ENCODE data around the gene LDLRAD4.

Gene LDLRAD4

GRCh38 chr18:13447621-13448334, 229.2 kb downstream of the LDLRAD4 start:
- DNase-seq (ENCODE audit: low read depth) = no peak

DNA sequence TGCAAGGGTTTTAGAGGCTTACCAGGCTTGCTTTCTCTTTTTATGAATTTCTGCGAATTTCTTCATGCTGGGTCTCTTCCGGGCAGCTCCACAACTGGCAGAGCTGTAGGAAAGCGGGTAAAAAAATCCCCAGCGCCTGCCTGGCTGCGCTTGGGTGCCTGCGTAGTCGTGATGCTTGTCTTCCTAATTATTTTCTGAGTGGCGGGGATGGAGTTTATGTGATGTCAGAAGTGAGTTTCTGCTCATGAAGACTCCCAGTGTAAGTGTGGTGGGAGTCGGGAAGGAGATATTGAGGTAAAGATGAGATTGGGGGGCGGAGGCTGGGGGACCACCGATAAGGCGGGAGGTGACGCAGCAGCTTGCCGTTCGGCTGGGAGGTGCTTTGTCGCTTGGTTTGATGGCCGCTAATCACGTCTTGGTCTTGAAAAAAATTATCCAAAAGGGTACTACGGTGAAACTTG, 229.8 kb downstream of the LDLRAD4 start:
- no peak for DNase-seq (ENCODE audit: low read depth)

GRCh38 chr18:13449651-13450050, 231.1 kb downstream of the LDLRAD4 start:
- DNase-seq (ENCODE audit: low read depth) = no peak

DNA sequence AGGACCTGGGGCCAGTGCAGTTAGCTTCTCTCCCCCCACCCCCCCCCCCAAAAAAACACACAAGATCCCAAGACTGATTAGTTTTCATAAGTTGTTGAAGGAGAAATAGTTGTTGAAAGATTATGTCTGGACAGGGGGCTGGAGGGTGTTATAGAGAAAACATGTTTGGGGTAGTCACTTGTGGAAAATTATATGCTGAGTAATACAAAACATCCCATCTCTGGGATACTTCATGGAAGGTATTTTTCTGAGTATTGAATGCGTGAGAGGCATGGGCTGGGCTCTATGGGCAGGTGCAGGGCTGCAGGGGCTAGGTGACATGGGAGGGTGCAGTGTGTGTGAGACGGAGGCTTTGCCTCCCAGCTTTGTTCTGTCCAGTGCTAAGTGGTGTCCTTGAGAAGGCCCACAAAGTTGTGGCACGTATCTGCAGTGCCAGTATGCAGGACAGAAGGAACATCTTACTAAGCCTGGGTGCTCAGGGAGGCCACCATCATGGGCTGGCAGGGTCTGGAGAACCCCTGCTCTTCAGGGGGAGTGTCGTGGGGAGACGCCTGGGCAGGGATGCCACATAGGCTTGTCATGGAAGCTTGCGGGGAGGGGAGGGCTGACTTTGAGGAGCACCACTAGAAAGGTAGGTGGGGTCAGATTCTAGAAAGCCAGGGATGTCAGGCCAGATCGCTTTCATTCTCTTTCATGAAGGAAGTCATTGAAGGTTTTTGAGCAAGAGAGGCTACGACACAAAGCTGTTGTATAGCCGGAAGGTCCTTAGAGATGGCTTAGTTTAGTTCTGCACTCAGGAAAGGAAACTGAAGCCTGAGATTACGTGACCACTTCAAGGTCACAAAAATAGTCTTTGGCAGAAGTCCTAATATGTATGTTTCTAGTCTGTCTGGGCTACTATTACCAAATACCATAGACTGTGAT, 232.0 kb downstream of the LDLRAD4 start:
- no peak for DNase-seq (ENCODE audit: low read depth)

DNA sequence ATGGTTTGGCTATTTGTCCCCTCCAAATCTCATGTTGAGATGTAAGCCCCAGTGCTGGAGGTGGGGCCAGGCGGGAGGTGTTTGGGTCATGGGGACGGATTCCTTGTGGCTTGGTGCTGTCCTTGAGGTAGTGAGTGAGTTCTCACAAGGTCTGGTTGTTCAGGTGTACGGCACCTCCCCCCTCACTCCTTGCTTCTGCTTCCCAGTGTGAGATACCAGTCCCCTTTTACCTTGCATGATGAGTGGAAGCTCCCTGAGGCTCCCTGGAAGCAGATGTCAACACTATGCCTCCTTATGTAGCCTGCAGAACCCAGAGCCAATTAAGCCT, 232.6 kb downstream of the LDLRAD4 start:
- DNase-seq (ENCODE audit: low read depth) = no peak

DNA sequence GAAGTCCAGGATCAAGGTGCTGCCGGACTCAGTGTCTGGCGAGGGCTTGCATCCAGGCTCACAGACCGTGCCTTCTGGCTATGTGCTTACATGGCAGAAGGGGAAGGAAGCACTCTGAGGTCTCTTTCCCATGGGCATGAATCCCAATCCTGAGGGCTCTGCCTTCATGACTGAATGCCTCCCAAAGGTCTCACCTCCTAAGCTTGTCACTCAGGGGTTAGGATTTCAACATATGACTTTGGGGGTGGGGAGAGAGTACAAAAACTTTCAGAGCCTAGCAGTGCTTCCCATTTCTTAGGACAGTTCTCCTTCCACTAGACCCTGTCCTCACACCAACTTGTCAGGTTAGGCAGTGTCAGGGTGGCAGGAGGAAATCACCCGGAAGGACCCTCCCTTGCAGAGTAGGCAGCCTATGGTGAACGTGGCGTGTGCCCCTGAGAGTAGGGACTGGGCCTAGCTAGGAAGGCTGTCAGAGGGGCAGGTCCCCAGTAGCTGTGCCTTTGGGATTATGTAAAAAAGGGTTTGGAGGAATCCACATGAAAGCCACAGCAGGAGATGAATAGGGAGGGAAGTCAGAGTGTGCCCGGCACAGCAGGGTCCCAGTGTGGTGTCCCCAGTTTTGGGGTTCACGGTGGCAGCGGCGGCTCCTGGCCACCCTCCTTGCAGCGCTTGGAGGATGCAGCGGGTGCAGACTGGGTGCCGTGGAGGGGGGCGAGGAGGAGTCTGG, 233.3 kb downstream of the LDLRAD4 start:
- DNase-seq (ENCODE audit: low read depth) = no peak

DNA sequence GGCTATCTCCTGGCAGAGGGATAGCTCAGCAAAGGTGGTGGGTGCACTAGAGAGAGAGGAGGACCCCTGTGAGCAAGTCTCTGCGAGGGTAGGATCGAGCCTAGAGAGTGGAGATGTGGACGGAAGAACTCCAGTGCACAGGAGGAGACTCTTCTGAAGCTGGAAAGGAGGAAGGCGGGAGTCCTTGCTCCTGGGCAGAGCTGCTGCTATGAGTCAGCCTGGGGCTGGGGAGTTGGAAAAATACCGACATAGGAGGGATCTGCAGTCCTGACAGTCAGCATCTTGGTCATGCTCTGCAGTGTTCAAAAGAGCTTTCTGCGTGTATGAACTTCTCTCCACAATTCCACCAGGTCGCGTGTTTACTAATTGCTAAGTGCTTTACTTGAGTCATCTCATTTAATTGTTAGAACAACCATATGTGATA, 233.8 kb downstream of the LDLRAD4 start:
- no peak for DNase-seq (ENCODE audit: low read depth)

DNA sequence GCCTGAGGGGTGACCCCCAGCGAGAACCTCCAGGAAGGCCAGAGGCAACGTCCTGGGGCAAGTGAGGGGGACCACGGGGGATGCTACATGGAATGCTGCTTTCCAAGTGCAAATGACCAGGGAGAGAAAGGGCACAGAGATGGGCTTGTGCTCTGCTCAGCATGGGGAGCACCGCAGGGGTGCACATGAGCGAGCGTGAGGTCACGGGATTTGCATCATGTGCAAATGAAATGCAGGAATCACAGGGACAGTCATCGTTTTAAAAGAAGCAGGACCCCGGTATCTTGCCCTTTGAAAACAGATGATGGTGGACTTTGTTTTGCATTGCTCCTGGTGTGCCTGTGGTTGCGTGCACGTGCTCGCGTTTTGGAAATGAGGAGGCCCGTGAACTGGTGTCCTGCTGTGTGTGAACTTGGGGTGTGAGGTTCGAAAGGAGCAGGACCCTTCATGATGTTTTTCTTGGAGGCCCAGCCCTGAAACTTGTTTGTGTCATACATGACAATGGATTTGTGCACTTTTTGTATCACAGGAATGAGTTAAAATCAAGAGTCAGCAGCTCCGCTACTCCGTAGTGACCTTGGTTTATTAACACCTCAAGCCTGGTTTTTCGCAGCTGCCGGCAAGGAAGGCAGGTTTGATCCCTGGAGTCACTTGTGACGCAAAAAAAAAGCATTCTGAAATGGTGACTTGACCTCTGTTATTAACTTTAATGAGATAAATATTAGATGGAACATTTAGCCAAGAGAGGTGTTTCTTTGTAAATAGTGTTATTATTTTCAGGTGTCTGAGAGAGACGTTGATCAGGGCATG, 234.5 kb downstream of the LDLRAD4 start:
- no peak for DNase-seq (ENCODE audit: low read depth)

- no peak for DNase-seq (ENCODE audit: low read depth)
Observed at GRCh38 chr18:13453714-13454113, 235.2 kb downstream of the LDLRAD4 start.

DNA sequence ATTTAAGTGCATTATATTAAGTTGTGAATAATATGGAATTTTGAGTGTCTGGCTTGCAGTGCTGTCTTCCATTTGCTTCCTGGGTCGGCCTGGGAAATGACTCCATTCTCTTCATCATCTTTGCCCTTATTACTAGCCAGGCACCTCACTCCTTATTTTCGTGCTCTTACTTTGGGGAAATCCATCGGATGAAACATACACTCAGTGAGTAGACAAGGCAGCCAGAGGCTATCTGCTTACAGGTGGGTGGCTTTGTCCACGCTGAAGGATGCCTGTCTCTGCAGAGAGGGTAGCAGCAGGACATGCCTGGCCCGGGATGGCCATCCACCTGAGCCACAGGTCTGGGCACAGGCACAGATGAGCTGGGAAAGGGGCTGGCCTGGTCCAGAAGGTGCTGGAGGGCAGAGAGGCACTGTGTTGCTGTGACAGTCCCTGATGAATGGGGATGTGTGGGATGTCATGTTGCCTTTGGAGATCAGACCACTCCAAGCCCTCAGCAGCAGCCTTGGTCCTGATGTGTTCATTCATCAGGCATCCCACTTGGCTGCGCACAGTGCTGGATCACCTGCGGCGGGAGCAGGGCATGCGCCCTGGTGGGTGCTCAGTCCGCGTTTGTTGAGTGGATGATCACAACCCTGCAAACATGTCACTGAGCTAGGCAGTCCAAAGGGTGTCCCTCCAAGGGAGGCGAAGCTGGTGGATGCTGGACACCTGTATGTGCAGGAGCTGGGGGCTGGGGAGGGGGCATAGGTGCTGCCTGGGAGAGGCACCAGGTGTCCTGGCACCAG, 236.0 kb downstream of the LDLRAD4 start:
- no peak for DNase-seq (ENCODE audit: low read depth)

DNA sequence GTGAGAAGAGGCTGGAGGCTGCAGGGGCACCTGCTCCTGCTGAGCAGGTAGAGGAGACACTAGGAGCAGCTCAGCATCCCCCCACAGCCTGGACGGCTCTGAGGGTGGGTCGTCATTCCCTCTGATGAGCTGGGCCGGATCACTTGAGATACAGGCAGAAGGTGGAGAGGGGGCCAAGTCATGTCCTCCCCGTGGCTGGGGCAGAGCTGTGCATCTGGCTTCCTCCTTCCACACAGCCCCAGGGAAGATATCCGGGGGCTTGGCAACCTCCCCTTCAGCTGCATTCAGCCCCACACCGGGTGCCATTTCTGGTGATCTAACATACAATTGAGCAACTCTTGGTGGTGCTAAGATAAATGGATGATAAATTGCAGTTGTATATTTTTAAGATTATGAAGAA, 236.9 kb downstream of the LDLRAD4 start:
- DNase-seq (ENCODE audit: low read depth) = no peak

- peak; percentile 42 for DNase-seq (ENCODE audit: low read depth)
Observed at GRCh38 chr18:13455960-13456481, 237.5 kb downstream of the LDLRAD4 start.

DNA sequence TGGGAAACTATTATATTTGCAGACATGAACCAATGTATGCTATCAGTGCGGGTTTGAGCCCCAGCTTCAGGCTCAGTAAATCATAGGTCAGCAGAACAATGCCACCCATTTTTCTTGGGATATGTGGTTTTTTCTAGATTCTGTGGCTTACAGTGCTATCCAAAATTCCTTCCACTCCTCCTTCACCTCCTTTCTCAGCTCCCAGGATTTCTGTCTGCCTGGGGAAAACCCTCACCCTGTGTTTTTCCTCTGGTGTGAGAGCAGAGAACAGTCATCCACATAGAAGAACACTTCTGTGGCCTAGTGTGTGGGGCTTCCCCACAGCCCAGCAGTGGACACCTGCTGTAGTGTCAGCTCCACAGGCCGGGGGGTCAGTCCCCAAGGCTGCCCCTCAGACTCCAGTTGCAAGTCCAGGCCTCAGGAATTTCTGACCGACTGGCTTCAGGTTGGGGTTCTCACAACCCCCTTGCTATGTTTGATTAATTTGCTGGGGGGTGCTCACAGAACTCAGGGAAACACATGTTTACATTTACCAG, 238.2 kb downstream of the LDLRAD4 start:
- DNase-seq (ENCODE audit: low read depth) = no peak

DNA sequence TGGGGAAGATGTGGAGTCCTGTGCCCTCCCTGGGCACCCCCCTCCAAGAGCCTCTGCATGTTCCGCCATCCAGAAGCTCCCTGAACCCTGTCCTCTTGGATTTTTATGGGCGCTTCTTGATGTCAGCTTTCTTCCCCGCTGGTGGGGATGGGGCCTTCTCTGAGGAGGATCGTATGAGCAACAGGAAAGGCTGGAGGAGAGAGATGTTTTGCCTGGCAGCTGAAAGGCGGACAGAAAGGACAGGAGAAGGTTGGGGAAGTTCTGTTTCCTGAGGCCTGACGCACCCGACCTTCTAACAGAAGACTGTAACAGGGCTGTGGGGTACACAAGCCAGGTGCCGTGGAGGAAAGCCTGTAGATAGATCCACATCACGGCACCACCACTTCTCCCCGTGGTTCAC, 238.8 kb downstream of the LDLRAD4 start:
- DNase-seq (ENCODE audit: low read depth) = no peak

DNA sequence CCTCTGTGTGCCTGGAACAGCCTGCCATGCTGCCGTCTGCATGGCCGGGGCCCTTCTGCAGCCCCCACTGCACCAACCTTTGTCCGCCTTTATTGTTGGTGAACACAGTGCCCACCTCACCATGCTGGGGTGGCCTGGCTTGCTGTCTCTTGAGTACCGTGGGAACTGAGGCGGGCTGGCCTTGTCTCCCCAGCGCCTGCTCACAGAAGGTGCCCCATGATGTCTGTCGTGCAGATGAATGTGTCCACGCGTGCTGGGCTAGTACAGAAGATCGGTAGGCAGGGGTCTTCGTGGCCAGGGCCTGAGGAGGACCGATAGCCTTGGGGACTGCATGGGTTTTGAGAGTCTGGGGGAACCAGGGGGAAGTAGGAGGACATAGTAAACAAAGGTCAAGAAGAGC, 242.4 kb downstream of the LDLRAD4 start:
- DNase-seq (ENCODE audit: low read depth) = no peak

DNA sequence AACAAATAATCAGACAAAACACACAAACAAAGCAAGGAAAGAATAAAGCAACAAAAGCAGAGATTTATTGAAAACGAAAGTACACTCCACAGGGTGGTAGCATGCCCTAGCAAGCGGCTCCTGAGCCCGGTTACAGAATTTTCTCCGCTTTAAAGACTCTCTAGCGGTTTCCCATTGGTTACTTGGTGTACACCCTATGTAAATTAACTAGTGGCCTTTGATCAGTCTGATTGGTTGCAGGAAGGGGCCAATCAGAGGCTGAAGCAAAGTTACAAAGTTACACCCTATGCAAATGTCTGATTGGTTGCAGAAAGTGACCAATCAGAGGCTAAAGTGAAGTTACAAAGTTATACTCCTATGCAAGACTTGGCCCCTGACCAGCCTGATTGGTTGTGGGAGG, 242.9 kb downstream of the LDLRAD4 start:
- no peak for DNase-seq (ENCODE audit: low read depth)

DNA sequence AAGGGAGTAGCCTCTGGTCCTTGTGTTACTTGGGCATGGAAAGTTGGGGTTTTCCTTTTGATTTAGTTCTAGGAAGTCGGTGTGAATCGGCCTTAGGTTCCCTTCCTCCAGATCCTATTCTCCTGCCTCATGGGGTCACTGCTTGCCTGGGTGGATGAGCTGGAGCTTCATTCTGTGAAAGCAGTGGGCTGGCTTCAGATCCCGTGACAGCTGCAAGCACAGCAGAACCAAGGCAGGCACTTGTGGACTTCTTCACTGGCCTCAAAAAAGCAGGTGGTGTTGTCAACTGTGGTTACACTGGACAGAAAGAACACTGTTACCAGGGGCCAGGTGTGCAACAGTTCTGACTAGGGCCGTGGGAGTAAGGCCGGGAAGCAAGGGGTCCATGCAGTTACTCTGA, 243.4 kb downstream of the LDLRAD4 start:
- no peak for DNase-seq (ENCODE audit: low read depth)

GRCh38 chr18:13462686-13463085, 244.1 kb downstream of the LDLRAD4 start:
- DNase-seq (ENCODE audit: low read depth) = no peak

- DNase-seq (ENCODE audit: low read depth) = no peak
Observed at GRCh38 chr18:13463526-13464210, 245.1 kb downstream of the LDLRAD4 start.

All from activated T-cell treated with anti-CD3 and anti-CD28 coated beads for 48 hours (primary cell).